ENCODE results near the gene HSDL2.
"Not testable (repeated sequence)": the region's sequence is repeated elsewhere in the genome, so short reads cannot be mapped to it uniquely, and the experiment has no call there.

HSDL2 gene

DNA sequence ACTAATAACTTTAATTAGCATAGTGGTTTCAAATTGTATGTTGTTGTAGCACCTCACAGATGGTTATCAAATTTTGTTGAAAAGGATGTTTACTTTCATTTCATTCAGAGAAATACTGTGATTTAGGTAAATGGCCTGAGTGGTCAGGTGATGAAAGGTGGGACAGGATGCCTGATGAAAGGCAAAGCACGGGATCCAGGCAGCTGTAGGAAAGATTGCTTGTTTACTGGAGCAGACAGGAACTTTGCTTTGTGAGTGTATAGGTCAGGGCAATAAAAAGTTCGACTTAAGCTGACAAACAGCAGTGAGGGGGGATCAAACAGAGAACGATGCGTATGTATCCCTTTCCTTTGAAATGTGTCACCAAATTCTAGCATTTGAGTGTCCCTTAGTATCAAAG lies 125.7 kb downstream of the HSDL2 start:
- no peak for DNase-seq

DNA sequence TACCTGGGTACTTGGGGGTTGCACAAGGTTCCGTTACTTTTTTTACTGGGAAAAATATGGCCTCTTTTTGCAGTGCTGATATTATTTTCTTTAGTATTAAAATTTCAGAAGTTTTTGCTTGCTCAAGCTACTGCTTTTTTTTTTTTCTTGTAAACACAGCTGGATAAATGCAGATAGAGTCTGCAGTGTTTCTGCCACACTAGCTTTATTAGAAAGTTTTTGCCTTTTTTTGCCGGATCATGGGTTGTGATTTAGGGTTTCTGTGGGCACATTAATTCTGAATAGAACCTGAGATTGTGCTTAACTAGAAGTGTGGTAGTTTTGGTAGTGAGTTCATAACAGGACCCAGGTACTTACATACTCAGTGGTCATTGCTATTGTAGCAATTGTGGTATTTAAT lies 126.7 kb downstream of the HSDL2 start:
- DNase-seq, result no peak

DNA sequence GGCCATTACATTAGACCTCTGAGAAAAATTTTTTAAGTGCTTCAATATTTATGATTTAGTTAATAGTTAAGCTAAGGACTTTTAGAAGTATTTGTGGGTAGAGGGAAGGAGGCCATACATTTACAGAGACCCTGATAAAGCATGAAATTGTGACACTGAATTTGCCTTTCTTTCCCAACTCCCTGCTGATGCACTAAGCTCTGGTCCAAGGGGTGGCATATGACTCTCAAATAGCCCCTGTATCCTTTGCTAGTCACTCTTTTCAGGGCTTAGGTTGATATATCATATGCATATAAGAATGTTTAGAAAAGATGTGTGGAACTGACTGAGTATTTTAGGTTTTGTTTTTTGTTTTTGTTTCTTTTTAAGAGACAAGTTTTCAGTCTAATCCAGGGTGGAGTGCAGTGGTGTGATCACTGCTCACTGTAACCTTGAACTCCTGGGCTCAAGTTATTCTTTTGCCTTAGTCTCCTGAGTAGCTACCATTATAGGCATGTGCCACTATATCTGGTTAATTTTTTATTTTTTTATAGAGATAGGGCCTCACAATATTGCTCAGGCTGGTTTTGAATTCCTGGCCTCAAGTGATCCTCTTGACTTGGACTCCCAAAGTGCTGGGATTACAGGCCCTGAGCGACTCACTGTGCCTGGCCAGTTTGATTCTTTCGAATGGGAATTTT lies 127.2 kb downstream of the HSDL2 start:
- no peak for DNase-seq

DNA sequence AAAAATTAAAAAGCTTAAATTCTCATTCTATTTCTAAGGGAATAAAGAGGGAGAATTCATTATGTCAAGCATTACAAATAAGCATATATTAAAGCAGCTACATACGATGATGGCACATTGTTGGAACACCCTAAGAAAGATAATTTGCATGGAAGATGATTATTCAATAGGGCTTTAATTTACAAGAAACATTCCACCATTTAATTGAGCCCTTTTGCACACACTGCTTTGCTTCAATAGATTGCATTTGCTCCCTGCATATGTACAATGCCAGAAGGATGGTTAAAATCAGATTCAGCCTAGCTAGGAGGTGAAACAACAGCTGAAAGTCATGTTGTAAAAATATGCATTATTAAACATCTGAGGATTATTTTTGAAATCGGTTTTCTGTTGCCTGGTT lies 128.5 kb downstream of the HSDL2 start:
- DNase-seq, result no peak

DNA sequence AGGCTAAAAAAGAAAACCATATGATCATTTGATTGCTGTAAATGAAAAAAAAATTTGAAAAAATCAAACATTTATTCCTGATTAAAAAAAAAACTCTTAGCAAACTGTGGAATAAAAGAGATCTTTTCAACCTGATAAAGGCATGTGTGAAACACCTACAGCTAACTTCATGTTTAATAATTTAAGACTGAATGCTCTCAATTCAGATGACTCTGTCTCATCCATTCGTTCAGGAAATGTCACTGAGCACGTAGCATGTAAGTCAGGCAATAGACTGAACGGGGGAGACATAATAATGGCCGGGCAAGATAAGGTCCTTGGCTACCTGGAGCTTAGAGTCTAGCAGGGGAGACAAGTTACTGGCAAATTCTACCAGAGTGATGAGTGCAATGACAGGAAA lies 132.5 kb downstream of the HSDL2 start:
- DNase-seq, result not testable (repeated sequence)

DNA sequence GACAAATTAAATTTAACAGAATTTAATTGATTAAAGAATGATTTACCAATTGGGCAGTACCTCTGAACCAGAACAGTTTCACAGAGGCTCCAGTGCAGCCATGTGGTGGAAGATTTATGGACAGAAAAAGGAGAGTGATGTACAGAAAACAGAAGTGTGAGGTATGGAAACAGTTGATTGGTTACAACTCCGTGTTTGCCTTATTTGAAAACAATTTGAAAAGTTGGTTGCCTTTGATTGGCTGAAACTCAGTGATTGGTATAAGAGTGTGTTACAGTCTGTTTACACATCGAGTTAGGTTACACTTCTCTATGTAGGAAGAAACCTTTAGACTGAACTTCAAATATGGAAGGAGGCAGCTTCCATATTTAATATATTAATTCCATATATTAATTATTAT lies 136.9 kb downstream of the HSDL2 start:
- DNase-seq, result no peak

DNA sequence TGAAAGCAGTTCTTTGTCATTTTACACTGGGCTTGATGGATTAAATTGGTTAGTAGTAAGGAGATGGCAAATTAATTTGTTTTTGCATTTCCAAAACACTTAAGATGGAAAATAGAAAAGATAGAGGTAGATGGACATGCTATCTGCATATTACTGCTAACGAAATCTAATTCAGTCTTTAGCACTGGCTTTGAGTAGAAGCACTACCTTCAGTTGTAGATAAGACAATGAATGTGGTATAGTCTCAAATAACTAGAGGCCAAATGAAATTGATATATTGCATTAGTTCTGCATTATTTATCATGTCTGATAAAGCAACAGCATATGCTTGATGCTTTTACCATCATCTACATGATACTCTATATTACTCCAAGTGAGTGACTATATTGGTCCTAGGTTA lies 140.2 kb downstream of the HSDL2 start:
- DNase-seq, result no peak

DNA sequence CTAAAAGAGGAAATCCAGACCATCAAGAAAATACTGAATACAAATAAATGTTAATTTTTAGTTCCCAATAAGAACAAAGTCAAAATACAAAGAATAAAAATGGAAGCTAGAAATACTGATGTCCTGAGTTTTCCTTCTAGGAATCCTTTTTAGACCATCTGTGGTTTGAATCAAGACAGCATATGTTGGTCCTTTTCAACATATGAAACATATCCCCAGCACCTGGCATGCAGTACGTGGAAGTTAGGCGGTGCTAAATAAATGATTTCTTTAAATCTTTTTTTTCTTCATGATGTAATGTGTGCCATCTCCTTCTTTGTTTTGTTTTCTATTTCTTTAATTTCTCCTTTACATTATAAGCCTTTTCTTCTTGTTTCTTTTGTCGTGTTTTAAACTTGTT lies 140.7 kb downstream of the HSDL2 start:
- DNase-seq, result no peak
